HTERT RPE-1 (cell line): ENCODE data around the gene PARD3B.

Source experiments
- in situ Hi-C: fragments of 300-500 bp; cut with MboI; formaldehyde crosslinking; loops from 4 replicates; pipeline ENCODE4 v1.14.3; 2020; ENCODE audit warnings: low sequenced_read_pairs

Gene PARD3B

DNA sequence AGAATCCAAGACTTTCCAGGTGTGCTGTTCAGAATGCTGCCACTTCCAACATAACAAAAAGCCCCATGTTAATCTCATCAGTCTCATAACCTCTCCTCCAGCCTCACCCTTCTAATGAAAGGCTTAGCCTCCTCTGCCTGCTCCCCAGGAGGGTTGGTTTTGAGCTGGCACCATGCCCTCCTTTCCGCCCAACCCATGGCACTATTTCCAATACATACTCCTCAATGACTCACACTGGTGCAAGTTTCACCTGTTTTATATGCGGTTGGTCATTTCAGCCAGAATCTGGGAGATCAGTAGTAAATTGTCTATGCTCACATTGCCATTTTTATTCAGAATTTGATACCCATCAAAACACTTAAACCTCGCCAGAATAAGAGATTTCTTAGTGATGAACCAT lies 979.4 kb downstream of the PARD3B start:
- in situ Hi-C loops, result no loop called here

DNA sequence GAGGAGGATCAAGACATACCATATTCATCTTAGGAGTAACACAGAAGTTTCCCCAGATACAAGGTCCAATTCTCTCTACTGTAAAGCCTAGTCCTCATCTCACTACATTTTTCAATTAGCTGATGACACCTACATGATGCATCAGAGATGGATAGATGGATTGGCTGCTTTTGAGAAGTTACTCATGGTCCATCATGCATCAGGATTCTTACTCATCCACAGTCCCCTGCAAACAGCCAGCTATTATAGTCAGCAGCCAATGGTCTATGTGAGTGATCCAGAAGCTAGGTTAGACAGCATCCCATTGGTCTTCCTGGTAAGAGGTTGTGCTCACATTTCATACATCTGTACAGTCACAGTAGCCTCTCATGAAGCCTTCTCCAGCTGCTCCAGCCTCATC lies 982.5 kb downstream of the PARD3B start:
- in situ Hi-C loops, result no loop called here

GRCh38 chr2:205531072-205531471 lies 985.8 kb downstream of the PARD3B start:
- in situ Hi-C loops, result no loop called here

- in situ Hi-C loops, result no loop called here
Observed at GRCh38 chr2:205531489-205532148, 986.3 kb downstream of the PARD3B start.

- in situ Hi-C loops, result no loop called here
Observed at GRCh38 chr2:205535001-205535400, 989.7 kb downstream of the PARD3B start.

DNA sequence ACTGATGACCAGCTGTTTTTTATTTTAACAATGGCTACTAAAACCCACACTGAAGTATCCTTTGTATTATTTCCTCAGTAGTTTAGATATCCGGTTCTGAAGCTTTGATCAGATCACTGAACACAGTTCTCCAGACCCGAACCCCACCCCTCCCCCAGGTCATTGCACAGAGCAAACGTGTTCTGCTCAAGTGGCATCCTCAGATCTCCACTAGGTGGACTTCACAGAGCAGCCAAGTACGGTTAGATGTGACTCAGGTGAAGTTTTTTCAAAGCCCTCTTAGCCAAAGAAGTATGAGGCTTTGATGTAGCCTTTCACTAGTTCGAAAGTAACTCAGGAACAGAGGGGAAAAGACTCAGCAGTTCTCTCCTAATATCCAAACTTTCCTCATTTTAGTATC lies 994.3 kb downstream of the PARD3B start:
- in situ Hi-C loops, result no loop called here

GRCh38 chr2:205540036-205540435 lies 994.8 kb downstream of the PARD3B start:
- in situ Hi-C loops, result no loop called here

DNA sequence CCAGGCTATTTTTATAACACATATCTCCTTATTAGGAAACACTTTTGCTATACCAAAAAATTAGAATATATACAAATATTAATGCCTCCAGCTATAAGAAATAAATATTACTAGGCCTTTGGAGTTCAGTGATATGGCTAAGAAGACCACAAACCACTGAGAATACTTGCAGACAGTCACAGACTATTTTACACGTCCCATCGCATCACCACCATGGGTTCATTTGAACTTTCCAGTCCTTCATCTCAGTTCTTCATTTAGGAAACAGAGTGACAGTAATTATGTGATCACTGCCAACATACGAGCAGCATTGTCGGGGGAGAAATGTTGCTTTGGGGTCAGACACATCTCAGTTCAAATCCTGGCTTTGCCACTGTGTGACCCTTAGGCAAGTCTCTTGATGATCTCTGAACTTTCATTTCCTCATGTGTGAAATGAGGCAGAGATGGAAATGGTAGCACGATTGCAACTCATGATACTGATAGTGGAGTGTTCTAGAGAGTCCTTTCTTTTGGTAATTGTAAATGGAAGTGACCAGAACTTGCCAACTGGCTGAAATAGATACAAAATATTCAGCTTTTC lies 998.1 kb downstream of the PARD3B start:
- in situ Hi-C loops, result no loop called here

- in situ Hi-C loops, result no loop called here
Observed at GRCh38 chr2:205543937-205544702, 998.8 kb downstream of the PARD3B start.

- in situ Hi-C loops, result no loop called here
Observed at GRCh38 chr2:205545971-205546816, 1000.9 kb downstream of the PARD3B start.

- in situ Hi-C loops, result no loop called here
Observed at GRCh38 chr2:205555566-205556230, 1010.4 kb downstream of the PARD3B start.

GRCh38 chr2:205556357-205556756 lies 1011.1 kb downstream of the PARD3B start:
- in situ Hi-C loops, result no loop called here

- in situ Hi-C loops, result no loop called here
Observed at GRCh38 chr2:205556841-205557539, 1011.7 kb downstream of the PARD3B start.

DNA sequence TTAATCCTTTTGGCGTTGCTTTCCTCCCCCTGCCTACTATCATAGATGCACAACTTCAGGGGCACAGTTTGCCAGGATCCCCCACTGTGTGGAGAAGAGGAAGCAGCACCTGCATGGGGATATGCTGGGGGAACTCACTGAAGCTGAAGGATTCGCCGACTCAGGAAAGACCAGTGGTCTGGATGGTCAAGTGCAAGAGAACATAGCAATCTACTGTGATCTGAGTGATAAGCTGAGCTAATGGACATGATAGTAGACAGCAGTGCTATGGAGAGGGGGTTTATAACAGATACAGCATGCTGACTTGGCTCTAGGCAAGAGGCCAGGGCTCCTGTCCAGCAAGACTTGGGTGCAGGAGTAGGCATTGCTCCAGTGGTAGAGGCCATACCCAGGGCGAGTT lies 1012.6 kb downstream of the PARD3B start:
- in situ Hi-C loops, result no loop called here

- in situ Hi-C loops, result no loop called here
Observed at GRCh38 chr2:205561441-205561840, 1016.2 kb downstream of the PARD3B start.

GRCh38 chr2:205563646-205564045 lies 1018.4 kb downstream of the PARD3B start:
- in situ Hi-C loops, result no loop called here

GRCh38 chr2:205564346-205565141 lies 1019.3 kb downstream of the PARD3B start:
- in situ Hi-C loops, result no loop called here

- in situ Hi-C loops, result no loop called here
Observed at GRCh38 chr2:205565142-205565522, 1019.9 kb downstream of the PARD3B start.

DNA sequence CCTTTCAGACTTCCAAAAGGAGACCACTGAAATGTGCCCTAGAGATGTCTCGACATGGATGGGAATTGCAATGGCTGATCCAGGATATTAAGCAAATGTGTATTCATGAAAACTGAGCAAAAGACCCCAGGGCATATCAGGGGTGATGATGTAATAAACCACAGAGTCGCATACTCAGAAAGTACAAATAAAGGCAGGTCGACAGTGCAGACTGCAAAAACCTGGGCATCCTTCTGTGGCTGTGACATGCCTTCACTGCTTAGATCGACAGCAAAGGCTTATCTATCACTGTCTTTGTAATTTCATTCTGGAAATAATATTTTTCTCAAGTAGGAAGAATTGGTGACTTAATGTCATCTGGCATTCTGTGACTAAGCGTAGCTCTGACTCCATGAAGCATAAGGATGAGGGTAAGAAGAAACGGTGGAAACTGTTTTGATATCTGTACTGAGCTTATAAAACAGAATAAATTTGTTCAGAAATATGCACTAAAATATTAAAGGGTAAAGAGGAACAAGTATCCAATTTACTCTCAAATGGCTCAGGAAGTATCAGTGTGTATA lies 1021.4 kb downstream of the PARD3B start:
- in situ Hi-C loops, result no loop called here
